ENCODE results near the gene CD81. TPM values are rescaled to one million over a fixed set of nuclear protein-coding genes. Genes with fewer than 3 reads are reported as not detected.

Gene CD81
- total and polyA plus RNA-seq, 2 experiments from 2014 or later = 88.6 to 290 TPM

DNA sequence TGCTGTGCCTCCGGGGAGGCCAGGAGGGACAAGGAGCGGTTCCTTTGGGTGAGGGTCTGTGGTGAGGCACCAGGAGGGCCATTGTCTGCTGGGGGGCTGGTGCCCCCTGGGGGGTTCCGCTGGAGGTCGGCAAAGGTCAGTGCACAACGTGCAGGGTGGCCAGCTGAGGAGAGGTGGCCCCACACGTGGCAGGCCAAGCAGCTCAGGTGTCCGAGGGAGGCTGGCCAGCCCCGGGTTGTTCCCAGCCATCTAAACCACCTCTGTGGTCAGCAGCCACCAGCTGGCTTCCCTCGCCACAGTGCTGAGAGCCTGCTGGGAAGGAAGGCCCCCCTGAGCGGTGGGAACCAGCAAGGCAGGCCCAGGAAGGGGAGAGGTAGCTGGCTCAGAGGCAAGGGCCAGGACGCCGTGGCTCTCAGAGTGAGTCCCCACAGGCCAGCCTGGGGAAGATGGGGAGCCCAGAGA is 27.7 kb downstream of the CD81 start:
- Histone ChIP-seq H3F3A (replicated peaks; ENCODE audit: low read depth) (no peaks in the 10 kb centered on the region), H3K4me3 (no peak overlapping the region), H3K27me3 (ENCODE audit: insufficient read depth) (no peaks in the 10 kb centered on the region), H4K20me1 (replicated peaks; ENCODE audit: insufficient read depth) (no peaks in the 10 kb centered on the region), H3K27ac (ENCODE audit: low read depth) (no peak overlapping the region), H2AFZ (no peak overlapping the region), H3K4me2 (no peak overlapping the region), H3K4me1 (ENCODE audit: insufficient read depth) (peaks cover 6% of the 10 kb centered on the region; the same call in 1 of the 2 replicates), H3K9me2 (ENCODE audit: insufficient read depth) (no peaks in the 10 kb centered on the region), H3K36me3 (ENCODE audit: insufficient read depth) (no peaks in the 10 kb centered on the region), H3K79me2 (replicated peaks; ENCODE audit: insufficient read depth) (peaks cover 12% of the 10 kb centered on the region)
- no peaks in the 10 kb centered on the region for H3K9me3 Mint-ChIP-seq
- H3K4me1 Mint-ChIP-seq = peaks cover 3% of the 10 kb centered on the region; the same call in 1 of the 3 replicates
- peaks cover 16% of the 10 kb centered on the region for H3K27me3 Mint-ChIP-seq (ENCODE audit: insufficient read depth, low read depth, poor library complexity)
- peaks cover 9% of the 10 kb centered on the region; the same call in 2 of the 3 replicates for H3K36me3 Mint-ChIP-seq (ENCODE audit: low read depth)
- TF ChIP-seq ETS1 (IDR thresholded peaks at IDR 0.05) (no peak), CREB1 (CRISPR knock-in tag; IDR thresholded peaks at IDR 0.05; ENCODE audit: low read depth) (no peak), POLR2AphosphoS5 (IDR thresholded peaks at IDR 0.05; ENCODE audit: low read depth) (no peak), ZNF114 (CRISPR knock-in tag; IDR thresholded peaks at IDR 0.05) (no peak), STAT1 (IDR thresholded peaks at IDR 0.05; ENCODE audit: unreplicated experiment) (no peak), ZNF331 (CRISPR knock-in tag; IDR thresholded peaks at IDR 0.05; ENCODE audit: low read depth) (no peak), EZH2phosphoT487 (IDR thresholded peaks at IDR 0.05; ENCODE audit: unreplicated experiment) (no peak), JUNB (IDR thresholded peaks at IDR 0.05; ENCODE audit: unreplicated experiment) (no peak), NANOG (IDR thresholded peaks at IDR 0.05; ENCODE audit: borderline replicate concordance) (no peak), ZNF462 (CRISPR knock-in tag; IDR thresholded peaks at IDR 0.05) (no peak), EZH2 (IDR thresholded peaks at IDR 0.05; ENCODE audit: low read depth, unreplicated experiment) (no peak)
- TF ChIP-seq, protein P1, sequence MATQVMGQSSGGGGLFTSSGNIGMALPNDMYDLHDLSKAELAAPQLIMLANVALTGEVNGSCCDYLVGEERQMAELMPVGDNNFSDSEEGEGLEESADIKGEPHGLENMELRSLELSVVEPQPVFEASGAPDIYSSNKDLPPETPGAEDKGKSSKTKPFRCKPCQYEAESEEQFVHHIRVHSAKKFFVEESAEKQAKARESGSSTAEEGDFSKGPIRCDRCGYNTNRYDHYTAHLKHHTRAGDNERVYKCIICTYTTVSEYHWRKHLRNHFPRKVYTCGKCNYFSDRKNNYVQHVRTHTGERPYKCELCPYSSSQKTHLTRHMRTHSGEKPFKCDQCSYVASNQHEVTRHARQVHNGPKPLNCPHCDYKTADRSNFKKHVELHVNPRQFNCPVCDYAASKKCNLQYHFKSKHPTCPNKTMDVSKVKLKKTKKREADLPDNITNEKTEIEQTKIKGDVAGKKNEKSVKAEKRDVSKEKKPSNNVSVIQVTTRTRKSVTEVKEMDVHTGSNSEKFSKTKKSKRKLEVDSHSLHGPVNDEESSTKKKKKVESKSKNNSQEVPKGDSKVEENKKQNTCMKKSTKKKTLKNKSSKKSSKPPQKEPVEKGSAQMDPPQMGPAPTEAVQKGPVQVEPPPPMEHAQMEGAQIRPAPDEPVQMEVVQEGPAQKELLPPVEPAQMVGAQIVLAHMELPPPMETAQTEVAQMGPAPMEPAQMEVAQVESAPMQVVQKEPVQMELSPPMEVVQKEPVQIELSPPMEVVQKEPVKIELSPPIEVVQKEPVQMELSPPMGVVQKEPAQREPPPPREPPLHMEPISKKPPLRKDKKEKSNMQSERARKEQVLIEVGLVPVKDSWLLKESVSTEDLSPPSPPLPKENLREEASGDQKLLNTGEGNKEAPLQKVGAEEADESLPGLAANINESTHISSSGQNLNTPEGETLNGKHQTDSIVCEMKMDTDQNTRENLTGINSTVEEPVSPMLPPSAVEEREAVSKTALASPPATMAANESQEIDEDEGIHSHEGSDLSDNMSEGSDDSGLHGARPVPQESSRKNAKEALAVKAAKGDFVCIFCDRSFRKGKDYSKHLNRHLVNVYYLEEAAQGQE (IDR thresholded peaks at IDR 0.05; ENCODE audit: unreplicated experiment) = no peak
- TF ChIP-seq, protein P2, sequence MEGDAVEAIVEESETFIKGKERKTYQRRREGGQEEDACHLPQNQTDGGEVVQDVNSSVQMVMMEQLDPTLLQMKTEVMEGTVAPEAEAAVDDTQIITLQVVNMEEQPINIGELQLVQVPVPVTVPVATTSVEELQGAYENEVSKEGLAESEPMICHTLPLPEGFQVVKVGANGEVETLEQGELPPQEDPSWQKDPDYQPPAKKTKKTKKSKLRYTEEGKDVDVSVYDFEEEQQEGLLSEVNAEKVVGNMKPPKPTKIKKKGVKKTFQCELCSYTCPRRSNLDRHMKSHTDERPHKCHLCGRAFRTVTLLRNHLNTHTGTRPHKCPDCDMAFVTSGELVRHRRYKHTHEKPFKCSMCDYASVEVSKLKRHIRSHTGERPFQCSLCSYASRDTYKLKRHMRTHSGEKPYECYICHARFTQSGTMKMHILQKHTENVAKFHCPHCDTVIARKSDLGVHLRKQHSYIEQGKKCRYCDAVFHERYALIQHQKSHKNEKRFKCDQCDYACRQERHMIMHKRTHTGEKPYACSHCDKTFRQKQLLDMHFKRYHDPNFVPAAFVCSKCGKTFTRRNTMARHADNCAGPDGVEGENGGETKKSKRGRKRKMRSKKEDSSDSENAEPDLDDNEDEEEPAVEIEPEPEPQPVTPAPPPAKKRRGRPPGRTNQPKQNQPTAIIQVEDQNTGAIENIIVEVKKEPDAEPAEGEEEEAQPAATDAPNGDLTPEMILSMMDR (conservative IDR thresholded peaks at IDR 0.05; ENCODE audit: low read depth in 2 of 2) = no peak
- ATAC-seq (no peak), DNase-seq (ENCODE audit: low spot score) (no peak)
- no peak overlapping the region for H3K4me3 Mint-ChIP-seq
- no peak overlapping the region for H3K27ac Mint-ChIP-seq
